Testis (tissue), 2 donors: ENCODE results near the gene CD2.

Source experiments
- POLR2A ChIP-seq: fragments of 450-650 bp; IDR thresholded peaks from one replicate; pipeline ENCODE4 v1.6.1; 2017; ENCODE audit warnings: antibody characterized with exemption, mild to moderate bottlenecking, moderate library complexity
- TF ChIP-seq, protein P1 (sequence below), 3 experiments: fragments of 450-650 bp in 2 of 3; fragments of 200-600 bp in 1 of 3; sonication (generic) in 1 of 3; IDR thresholded peaks; one replicate each; pipeline ENCODE4 v1.5.1; 2016 to 2019; ENCODE audit warnings: antibody characterized with exemption in 3 of 3, mild to moderate bottlenecking in 2 of 3, moderate library complexity in 1 of 3

DNA sequence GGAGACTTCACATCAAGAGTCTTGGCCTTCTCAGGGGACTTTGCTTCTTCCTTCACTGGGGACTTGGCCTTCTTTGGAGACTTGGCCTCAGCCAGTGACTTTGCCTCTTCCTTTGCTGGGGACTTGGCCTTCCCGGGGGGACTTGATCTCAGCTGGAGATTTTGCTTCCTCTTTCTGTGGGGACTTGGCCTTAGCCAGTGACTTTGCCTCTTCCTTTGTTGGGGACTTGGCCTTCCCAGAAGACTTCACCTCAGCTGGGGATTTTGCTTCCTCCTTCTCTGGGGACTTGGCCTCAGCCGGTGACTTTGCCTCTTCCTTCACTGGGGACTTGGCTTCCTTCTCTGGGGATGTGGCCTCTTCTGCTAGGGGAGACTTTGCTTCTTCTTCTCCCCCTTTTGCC is 13.5 kb upstream of the CD2 start:
- TF ChIP-seq, protein P1, sequence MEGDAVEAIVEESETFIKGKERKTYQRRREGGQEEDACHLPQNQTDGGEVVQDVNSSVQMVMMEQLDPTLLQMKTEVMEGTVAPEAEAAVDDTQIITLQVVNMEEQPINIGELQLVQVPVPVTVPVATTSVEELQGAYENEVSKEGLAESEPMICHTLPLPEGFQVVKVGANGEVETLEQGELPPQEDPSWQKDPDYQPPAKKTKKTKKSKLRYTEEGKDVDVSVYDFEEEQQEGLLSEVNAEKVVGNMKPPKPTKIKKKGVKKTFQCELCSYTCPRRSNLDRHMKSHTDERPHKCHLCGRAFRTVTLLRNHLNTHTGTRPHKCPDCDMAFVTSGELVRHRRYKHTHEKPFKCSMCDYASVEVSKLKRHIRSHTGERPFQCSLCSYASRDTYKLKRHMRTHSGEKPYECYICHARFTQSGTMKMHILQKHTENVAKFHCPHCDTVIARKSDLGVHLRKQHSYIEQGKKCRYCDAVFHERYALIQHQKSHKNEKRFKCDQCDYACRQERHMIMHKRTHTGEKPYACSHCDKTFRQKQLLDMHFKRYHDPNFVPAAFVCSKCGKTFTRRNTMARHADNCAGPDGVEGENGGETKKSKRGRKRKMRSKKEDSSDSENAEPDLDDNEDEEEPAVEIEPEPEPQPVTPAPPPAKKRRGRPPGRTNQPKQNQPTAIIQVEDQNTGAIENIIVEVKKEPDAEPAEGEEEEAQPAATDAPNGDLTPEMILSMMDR (IDR thresholded peaks at IDR 0.05) = no peak
- no peak for TF ChIP-seq POLR2A
